HUES6 (cell line): Measurements from ENCODE around the gene RPA1.
"Not testable (repeated sequence)": the region's sequence is repeated elsewhere in the genome, so short reads cannot be mapped to it uniquely, and the experiment has no call there.

Experiments
- H3K27ac ChIP-seq: 2 replicates; pipeline ENCODE4 v1.7.0; 2013; ENCODE audit warnings: low read depth, mild to moderate bottlenecking, low read length, inconsistent platforms
- H3K27me3 ChIP-seq: 2 replicates; pipeline ENCODE4 v1.6.1; 2013; ENCODE audit warnings: low read length; ENCODE audit not compliant: control insufficient read depth, insufficient read depth
- H3K36me3 ChIP-seq: 2 replicates; pipeline ENCODE4 v1.6.1; 2013; ENCODE audit warnings: low read length; ENCODE audit not compliant: control insufficient read depth, insufficient read depth
- H3K4me1 ChIP-seq: 2 replicates; pipeline ENCODE4 v1.6.1; 2013; ENCODE audit warnings: low read length; ENCODE audit not compliant: control insufficient read depth, insufficient read depth
- H3K4me3 ChIP-seq: 2 replicates; pipeline ENCODE4 v1.5.1; 2013; ENCODE audit warnings: low read depth, low read length
- H3K9ac ChIP-seq: one replicate; pipeline ENCODE4 v1.6.1; 2013; ENCODE audit warnings: mild to moderate bottlenecking, low read length
- H3K9me3 ChIP-seq: 2 replicates; pipeline ENCODE4 v1.6.1; 2013; ENCODE audit warnings: low read depth, low read length; ENCODE audit not compliant: control insufficient read depth, insufficient read depth

The RPA1 gene

GRCh38 chr17:1796800-1797199, 33.0 kb upstream of the RPA1 start:
- no peak overlapping the region for H3K27ac ChIP-seq
- no peak overlapping the region for H3K4me3 ChIP-seq
- no peak overlapping the region for H3K9ac ChIP-seq

GRCh38 chr17:1797323-1797722, 32.5 kb upstream of the RPA1 start:
- H3K27ac ChIP-seq: no peak overlapping the region
- H3K9ac ChIP-seq: no peak overlapping the region
- H3K4me1 ChIP-seq: no peaks in the 10 kb centered on the region
- peaks cover 28% of the 10 kb centered on the region for H3K36me3 ChIP-seq
- H3K9me3 ChIP-seq: no peaks in the 10 kb centered on the region
- no peaks in the 10 kb centered on the region for H3K27me3 ChIP-seq
- H3K4me3 ChIP-seq: no peak overlapping the region

More at GRCh38 chr17:1796800-1797199, 33.0 kb upstream of the RPA1 start:
- Histone ChIP-seq H3K36me3 (peaks cover 23% of the 10 kb centered on the region), H3K4me1 (no peaks in the 10 kb centered on the region), H3K27me3 (no peaks in the 10 kb centered on the region), H3K9me3 (no peaks in the 10 kb centered on the region)

GRCh38 chr17:1797846-1798245, 32.0 kb upstream of the RPA1 start:
- not testable (repeated sequence) for H3K9ac ChIP-seq, H3K27ac ChIP-seq, H3K27me3 ChIP-seq, H3K4me3 ChIP-seq, H3K9me3 ChIP-seq, H3K4me1 ChIP-seq
- peaks cover 28% of the 10 kb centered on the region for H3K36me3 ChIP-seq

GRCh38 chr17:1800240-1800639, 29.6 kb upstream of the RPA1 start:
- Histone ChIP-seq H3K9ac (no peak overlapping the region), H3K4me3 (no peak overlapping the region), H3K27me3 (no peaks in the 10 kb centered on the region), H3K27ac (no peak overlapping the region), H3K4me1 (no peaks in the 10 kb centered on the region), H3K9me3 (no peaks in the 10 kb centered on the region), H3K36me3 (peaks cover 44% of the 10 kb centered on the region)

- Histone ChIP-seq H3K36me3 (peaks cover 44% of the 10 kb centered on the region), H3K4me3 (no peak overlapping the region), H3K27ac (no peak overlapping the region), H3K9ac (no peak overlapping the region), H3K9me3 (no peaks in the 10 kb centered on the region), H3K4me1 (no peaks in the 10 kb centered on the region), H3K27me3 (no peaks in the 10 kb centered on the region)
These were observed 29.1 kb upstream of the RPA1 start for GRCh38 chr17:1800712-1801111.

GRCh38 chr17:1802429-1802828, 27.4 kb upstream of the RPA1 start:
- H3K9ac ChIP-seq: no peak overlapping the region
- H3K4me3 ChIP-seq: no peak overlapping the region
- no peaks in the 10 kb centered on the region for H3K27me3 ChIP-seq
- H3K36me3 ChIP-seq: peaks cover 39% of the 10 kb centered on the region
- no peaks in the 10 kb centered on the region for H3K9me3 ChIP-seq
- no peaks in the 10 kb centered on the region for H3K4me1 ChIP-seq
- no peak overlapping the region for H3K27ac ChIP-seq

GRCh38 chr17:1803280-1803679, 26.5 kb upstream of the RPA1 start:
- H3K4me3 ChIP-seq: no peak overlapping the region
- H3K36me3 ChIP-seq: peaks cover 38% of the 10 kb centered on the region
- no peak overlapping the region for H3K9ac ChIP-seq
- H3K27me3 ChIP-seq: no peaks in the 10 kb centered on the region
- H3K9me3 ChIP-seq: no peaks in the 10 kb centered on the region
- no peak overlapping the region for H3K27ac ChIP-seq
- H3K4me1 ChIP-seq: no peaks in the 10 kb centered on the region

GRCh38 chr17:1807890-1808289, 21.9 kb upstream of the RPA1 start:
- no peak overlapping the region for H3K27ac ChIP-seq
- no peak overlapping the region for H3K4me3 ChIP-seq
- H3K36me3 ChIP-seq: peaks cover 46% of the 10 kb centered on the region
- H3K9me3 ChIP-seq: no peaks in the 10 kb centered on the region
- H3K27me3 ChIP-seq: no peaks in the 10 kb centered on the region
- H3K9ac ChIP-seq: no peak overlapping the region
- no peaks in the 10 kb centered on the region for H3K4me1 ChIP-seq

GRCh38 chr17:1808644-1809043, 21.2 kb upstream of the RPA1 start:
- H3K4me1 ChIP-seq: no peaks in the 10 kb centered on the region
- peaks cover 43% of the 10 kb centered on the region for H3K36me3 ChIP-seq
- H3K9me3 ChIP-seq: no peaks in the 10 kb centered on the region

GRCh38 chr17:1809815-1810214, 20.0 kb upstream of the RPA1 start:
- H3K4me1 ChIP-seq, H3K9ac ChIP-seq, H3K9me3 ChIP-seq, H3K27me3 ChIP-seq, H3K4me3 ChIP-seq, H3K27ac ChIP-seq: not testable (repeated sequence)
- peaks cover 34% of the 10 kb centered on the region for H3K36me3 ChIP-seq

More at GRCh38 chr17:1808644-1809043, 21.2 kb upstream of the RPA1 start:
- H3K4me3 ChIP-seq: no peak overlapping the region
- H3K27me3 ChIP-seq: no peaks in the 10 kb centered on the region
- no peak overlapping the region for H3K27ac ChIP-seq
- H3K9ac ChIP-seq: no peak overlapping the region

GRCh38 chr17:1810450-1811103, 19.2 kb upstream of the RPA1 start:
- Histone ChIP-seq H3K4me3 (no peak overlapping the region), H3K27ac (no peak overlapping the region), H3K36me3 (peaks cover 33% of the 10 kb centered on the region), H3K4me1 (no peaks in the 10 kb centered on the region), H3K9ac (no peak overlapping the region), H3K9me3 (no peaks in the 10 kb centered on the region), H3K27me3 (no peaks in the 10 kb centered on the region)

- Histone ChIP-seq H3K9ac (no peak overlapping the region), H3K36me3 (peaks cover 35% of the 10 kb centered on the region), H3K4me1 (no peaks in the 10 kb centered on the region), H3K27ac (no peak overlapping the region), H3K4me3 (no peak overlapping the region), H3K9me3 (no peaks in the 10 kb centered on the region), H3K27me3 (no peaks in the 10 kb centered on the region)
These were observed 16.7 kb upstream of the RPA1 start for GRCh38 chr17:1813088-1813487.
